Fibroblast of peridontal ligament (primary cell): ENCODE results near the gene KDSR.

Source experiments
- DNase-seq: peaks from one replicate; pipeline ENCODE4 v3.0.0-alpha.2; 2010; ENCODE audit errors: extremely low read depth

The KDSR gene

DNA sequence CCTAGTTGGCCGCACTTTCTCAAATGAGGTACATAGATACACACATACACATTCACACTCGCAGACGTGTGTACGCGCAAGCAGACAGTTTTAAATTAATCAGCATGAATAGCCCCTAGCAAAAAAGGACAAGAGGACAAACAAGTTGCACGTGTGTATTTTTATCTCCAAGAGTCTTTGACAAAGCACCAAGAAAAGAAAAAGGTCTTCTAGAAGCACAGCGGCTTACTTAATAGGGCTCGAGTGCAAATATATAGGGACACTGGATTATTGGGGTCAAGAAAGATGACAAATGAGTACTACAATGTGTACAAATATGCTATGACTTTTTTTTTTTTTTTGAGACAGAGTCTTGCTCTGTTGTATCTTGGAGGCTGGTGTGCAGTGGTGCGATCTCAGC, 45.7 kb downstream of the KDSR start:
- no peak for DNase-seq

DNA sequence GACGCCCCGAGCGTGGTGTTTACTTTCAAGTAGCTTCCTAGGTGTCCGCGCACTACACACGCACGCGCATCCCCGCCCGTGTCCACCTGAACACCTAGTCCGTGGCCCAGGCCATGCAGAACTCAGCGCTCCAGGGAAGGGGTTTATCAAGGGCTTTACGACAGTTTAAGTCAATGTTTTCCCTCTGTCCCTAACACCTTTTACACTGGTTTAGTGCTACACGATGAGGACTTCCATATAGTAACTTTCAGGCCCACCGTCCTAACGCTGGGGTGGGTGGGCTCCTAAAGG, 46.1 kb downstream of the KDSR start:
- no peak for DNase-seq

DNA sequence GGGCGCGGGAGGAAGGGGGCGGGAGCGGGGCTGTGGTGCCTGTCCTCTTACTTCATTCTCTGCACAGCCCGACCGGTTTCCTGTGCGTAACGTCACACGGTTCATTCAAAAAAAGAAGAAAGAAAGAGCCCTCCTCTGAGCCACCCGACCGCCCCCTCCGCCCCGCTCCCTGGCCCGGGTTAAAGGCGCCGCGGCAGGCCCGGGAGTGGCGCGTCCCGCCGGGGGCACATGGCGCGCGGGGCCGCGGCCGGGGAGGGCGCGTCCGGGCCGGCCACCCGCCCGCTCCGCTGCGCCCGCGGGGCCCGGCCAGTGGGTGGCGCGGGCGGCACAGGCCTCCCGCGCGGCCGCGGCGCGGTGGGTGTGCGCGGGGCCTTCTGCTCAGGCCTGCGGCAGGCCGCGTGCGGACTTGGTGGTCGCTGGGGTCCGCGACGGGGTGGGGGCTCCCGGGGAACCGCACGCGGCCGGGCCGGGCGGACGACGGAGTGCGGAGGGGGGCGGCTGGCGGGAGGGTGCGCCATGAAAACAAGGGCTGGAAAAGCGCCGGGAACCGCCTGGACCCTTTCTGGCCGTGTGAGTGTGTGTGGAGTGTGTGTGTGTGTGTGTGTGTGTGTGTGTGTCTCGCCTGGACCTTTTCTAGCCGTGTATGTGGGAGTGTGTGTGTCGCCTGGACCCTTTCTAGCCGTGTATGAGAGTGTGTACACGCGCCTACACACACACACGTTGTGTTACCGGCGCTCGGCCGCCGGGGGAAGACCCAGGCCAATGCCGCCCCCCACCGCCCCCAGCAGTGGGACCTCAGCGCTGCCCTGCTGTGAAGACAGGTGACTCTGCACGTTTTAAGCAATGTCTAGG, 46.7 kb downstream of the KDSR start:
- peak; percentile 82 for DNase-seq

GRCh38 chr18:63319383-63320122, 47.5 kb downstream of the KDSR start, which contains the start of gene BCL2:
TSS of gene BCL2 (minus strand) at chr18:63319769.
- peak; percentile 40 for DNase-seq

GRCh38 chr18:63318889-63319382, 48.1 kb downstream of the KDSR start:
- peak; percentile 46 for DNase-seq

DNA sequence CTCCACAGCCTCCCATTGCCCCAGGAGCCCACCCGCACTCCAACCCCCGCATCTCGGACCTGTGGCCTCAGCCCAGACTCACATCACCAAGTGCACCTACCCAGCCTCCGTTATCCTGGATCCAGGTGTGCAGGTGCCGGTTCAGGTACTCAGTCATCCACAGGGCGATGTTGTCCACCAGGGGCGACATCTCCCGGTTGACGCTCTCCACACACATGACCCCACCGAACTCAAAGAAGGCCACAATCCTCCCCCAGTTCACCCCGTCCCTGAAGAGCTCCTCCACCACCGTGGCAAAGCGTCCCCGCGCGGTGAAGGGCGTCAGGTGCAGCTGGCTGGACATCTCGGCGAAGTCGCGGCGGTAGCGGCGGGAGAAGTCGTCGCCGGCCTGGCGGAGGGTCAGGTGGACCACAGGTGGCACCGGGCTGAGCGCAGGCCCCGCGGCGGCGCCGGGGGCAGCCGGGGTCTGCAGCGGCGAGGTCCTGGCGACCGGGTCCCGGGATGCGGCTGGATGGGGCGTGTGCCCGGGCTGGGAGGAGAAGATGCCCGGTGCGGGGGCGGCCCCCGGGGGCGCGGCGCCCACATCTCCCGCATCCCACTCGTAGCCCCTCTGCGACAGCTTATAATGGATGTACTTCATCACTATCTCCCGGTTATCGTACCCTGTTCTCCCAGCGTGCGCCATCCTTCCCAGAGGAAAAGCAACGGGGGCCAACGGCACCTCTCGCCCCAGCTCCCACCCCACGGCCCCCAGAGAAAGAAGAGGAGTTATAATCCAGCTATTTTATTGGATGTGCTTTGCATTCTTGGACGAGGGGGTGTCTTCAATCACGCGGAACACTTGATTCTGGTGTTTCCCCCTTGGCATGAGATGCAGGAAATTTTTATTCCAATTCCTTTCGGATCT, 48.8 kb downstream of the KDSR start:
- DNase-seq, result peak; percentile 11

DNA sequence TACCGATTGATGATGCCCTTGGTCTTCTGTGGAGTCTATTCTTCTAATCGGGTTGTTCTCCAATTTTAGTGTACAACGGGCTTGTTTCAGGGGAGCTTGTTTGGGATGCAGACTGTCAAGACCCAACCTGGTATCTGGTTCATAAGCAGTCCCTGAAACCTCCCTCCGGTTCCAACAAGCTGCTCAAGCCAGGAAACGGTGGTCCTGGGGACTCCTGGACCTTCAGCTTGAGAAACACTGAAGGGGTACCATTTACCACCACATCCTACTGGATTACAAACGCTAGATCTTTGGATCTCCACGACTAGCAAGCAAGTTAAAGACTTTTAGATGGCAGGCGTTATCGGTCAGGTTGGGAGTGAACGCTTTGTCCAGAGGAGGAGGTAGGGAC, 49.5 kb downstream of the KDSR start:
- DNase-seq, result no peak

- no peak for DNase-seq
Measured at GRCh38 chr18:63316612-63317555, 50.1 kb downstream of the KDSR start.

GRCh38 chr18:63315876-63316275, 51.1 kb downstream of the KDSR start:
- no peak for DNase-seq

DNA sequence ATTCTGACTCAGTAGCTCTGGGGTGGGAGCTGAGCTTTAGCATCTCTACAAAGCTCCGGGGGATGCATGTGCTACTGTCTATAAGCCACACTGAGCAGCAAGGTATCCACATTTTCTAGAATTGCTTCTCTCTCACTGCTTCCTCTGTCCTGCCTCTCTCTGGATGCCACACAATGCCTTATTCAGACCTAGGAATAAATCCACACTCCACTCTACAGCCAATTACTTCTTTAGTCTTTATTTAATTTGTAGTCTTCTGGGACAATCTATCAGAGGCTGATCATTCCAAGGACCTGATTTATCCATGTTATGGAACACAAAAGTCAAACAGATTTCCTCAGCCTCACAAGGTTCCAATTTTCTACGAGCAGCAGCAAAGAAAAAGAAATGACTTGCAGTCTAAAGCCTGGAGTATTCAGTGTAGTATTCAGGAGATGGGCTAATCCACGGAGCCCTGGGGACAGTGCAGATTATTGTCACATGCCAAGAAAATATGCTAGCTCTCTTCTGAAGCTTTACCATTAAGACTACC, 51.8 kb downstream of the KDSR start:
- no peak for DNase-seq

- DNase-seq, result peak; percentile 57
Measured at GRCh38 chr18:63314062-63314790, 52.8 kb downstream of the KDSR start.

DNA sequence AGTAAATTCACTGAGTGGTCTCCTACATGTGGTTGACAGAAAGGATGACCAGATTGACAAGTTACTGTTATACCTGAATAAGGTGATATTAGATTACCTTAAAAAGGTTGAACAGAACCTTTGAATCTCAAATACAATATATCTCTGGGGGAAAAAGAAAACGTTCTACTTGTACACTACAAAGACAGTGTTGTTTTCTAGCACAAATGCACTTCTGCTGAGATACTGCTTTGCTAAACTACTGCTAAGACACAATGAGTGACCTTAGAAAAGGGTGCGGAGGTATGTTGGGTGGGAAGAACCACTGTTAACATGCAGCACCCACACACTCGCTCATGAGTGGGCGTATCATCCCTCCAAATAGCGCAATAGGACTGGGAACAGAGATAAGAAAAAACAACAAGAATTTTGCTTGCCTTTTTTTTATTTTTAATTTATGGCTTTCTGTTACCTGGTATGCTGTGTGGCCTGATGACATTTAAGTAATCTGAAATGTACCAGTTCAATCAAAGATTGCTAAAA, 53.5 kb downstream of the KDSR start:
- DNase-seq, result no peak

GRCh38 chr18:63312737-63313395, 54.1 kb downstream of the KDSR start:
- no peak for DNase-seq

DNA sequence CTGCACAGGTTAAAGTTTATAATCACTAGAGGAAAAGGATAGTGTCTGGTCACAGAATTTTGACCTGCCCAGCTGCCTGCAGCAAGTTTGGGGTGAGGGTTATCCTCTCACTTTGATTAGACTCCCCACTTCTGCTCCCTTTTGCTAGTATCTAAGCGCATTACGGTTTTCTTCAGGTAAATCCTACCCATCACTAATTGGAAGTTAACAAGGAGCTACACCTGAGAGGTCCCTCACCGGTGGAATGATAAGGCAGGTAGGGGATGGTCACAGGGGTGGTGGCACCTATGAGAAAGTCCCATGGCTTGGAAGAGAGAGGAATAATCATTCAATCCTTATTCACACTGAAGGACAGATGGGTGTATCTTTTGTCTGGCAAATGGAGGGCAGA, 55.0 kb downstream of the KDSR start:
- no peak for DNase-seq

- no peak for DNase-seq
Measured at GRCh38 chr18:63311118-63312018, 55.6 kb downstream of the KDSR start.

- DNase-seq, result no peak
Measured at GRCh38 chr18:63309422-63309821, 57.6 kb downstream of the KDSR start.

GRCh38 chr18:63307551-63308200, 59.3 kb downstream of the KDSR start:
- peak; percentile 15 for DNase-seq
